Measurements from ENCODE around the gene KIF9.
"Not testable (repeated sequence)": the region's sequence is repeated elsewhere in the genome, so short reads cannot be mapped to it uniquely, and the experiment has no call there.

KIF9 gene

GRCh38 chr3:47250309-47251060 lies 32.1 kb downstream of the KIF9 start:
- no peak for DNase-seq

DNA sequence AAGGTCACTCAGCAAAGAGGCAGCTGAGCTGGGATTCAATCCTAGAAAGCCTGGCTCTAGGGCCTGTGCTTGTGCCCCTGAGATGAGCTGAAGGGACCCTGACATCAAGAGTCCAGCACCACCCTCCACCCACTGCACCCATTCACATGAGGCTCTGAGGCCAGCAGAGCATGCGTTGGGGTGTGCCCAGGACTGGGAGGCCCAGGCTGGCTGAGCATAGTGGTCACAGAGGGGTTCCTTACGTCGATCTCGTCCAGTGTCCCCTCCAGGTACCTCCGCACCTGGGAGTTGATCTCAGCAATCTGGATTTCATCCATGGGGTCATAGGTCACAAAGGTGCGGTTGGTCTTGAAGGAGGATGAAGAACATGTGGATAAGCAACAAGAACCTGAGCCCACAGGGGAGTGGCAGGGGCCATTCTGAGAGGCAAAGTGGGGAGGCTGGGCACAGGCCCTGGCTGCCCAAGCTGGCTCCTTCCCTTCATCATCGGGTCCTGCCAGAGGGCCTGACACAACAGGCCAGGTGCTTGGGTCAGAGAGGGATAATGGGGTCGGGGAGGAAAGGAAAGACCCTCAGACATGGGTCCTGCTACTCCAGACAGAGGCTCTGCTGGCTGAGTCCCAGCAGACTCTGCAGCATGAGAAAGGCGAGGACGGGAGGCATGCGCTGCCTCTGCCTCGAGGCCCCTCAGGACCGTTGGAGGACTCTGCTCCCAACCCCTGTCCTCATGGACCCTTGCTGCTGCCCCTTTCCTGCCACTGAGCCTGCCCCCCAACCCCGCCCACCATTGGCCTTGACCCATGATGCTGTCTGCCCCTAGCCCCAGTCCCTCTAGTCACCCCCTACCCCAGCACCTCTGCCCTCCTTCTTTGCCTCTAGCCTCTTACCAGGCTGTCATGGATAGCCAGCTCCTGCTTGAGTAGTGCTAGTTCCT lies 35.2 kb downstream of the KIF9 start:
- no peak for DNase-seq

- DNase-seq = no peak
Observed at GRCh38 chr3:47245271-47245670, 37.3 kb downstream of the KIF9 start.

- DNase-seq = no peak
Observed at GRCh38 chr3:47244531-47245100, 38.0 kb downstream of the KIF9 start.

GRCh38 chr3:47243419-47244147 lies 39.0 kb downstream of the KIF9 start:
- no peak for DNase-seq

GRCh38 chr3:47239929-47240328 lies 42.7 kb downstream of the KIF9 start:
- DNase-seq = no peak

GRCh38 chr3:47238017-47238416 lies 44.6 kb downstream of the KIF9 start:
- DNase-seq = no peak

- DNase-seq = no peak
Observed at GRCh38 chr3:47228088-47228487, 54.5 kb downstream of the KIF9 start.

- no peak for DNase-seq
Observed at GRCh38 chr3:47227678-47228077, 54.9 kb downstream of the KIF9 start.

DNA sequence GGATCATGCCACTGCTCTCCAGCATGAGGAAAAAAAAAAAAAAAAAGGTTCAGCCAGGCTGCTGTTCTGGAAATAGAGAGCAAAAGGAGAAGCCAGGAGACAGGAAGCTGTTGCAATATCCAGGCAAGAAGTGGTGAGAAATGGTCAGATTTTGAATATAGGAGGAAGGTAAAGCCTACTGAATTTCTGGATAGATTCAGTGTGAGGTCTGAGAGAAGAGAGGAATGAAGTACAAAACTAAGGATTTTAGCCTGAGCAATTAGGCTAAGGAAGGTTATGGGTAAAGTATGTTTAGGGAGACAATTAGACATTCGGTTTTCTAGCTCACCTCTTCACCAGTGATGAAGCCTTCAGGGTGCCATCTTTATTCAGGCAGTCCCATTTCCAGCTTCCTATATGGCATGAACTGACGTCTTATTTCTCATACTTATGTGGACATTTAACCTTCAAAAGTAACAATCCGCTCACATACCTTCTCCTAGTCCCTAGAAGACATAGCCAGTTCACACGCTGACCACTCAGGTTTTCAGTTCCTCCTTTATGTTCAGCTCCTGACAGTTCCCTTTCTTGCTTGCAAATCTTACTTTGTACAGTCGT lies 57.2 kb downstream of the KIF9 start:
- no peak for DNase-seq

- no peak for DNase-seq
Observed at GRCh38 chr3:47223755-47224154, 58.8 kb downstream of the KIF9 start.

DNA sequence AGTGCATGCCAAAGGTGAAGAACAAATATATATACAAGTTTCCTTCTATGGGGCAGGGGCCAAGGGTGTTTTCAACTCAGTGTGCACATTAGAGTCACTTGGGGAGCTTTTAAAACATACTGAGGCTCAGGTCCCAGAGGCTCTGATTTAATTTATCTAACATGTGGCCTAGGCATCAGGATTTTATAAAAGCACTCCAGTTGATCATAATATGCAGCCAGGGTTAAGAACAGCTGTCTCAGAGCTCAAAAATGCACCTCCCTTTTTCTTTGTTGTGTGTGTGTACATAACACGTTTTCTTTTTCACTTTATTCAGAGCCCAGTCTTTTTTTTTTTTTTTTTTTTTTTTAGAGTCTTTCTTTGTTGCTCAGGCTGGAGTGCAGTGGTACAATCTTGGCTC lies 60.8 kb downstream of the KIF9 start:
- no peak for DNase-seq

DNA sequence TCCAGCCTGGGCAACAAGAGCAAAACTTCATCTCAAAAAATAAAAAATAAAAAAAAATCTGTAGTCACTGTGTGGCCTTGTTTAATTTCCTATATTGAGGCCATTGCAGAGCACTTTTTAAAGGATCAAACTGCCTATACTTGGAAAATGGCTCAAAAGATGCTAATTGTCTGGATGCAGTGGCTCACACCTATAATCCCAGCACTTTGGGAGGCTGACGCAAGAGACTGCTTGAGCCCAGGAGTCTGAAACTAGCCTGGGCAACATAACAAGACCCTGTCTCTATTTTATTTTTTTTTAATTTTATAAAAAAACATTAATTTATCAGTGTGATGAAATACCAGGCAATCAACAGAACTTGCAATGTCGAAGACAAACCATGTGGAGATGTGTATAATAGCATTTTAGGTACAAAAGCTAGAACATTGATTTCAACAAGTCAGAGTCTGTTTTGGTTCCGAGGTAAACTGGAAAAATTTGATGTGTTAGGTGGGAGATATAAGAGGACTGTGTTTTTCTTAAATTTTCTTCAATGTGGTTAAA lies 71.7 kb downstream of the KIF9 start:
- no peak for DNase-seq

GRCh38 chr3:47206022-47206421 lies 76.6 kb downstream of the KIF9 start:
- DNase-seq = not testable (repeated sequence)

- no peak for DNase-seq
Observed at GRCh38 chr3:47204875-47205274, 77.7 kb downstream of the KIF9 start.

GRCh38 chr3:47202542-47202941 lies 80.1 kb downstream of the KIF9 start:
- DNase-seq = no peak

DNA sequence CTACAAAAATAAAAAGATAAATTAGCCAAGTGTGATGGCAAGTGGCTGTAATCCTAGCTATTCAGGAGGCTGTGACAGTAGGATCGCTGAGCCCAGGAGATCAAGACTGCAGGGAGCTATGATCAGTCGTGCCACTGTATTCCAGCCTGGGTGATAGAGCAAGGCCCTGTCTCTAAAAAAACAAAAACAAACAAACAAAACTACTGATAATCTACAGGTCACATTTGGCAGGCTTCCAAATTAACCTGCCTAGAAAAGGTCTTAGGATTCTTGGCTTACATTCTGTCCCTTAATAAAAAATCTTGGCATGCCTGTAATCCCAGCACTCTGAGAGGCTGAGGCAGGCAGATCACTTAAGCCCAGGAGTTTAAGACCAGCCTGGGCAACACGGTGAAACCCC lies 85.3 kb downstream of the KIF9 start:
- no peak for DNase-seq

GRCh38 chr3:47194994-47195393 lies 87.6 kb downstream of the KIF9 start:
- no peak for DNase-seq

- no peak for DNase-seq
Observed at GRCh38 chr3:47193871-47194859, 88.4 kb downstream of the KIF9 start.

- DNase-seq = no peak
Observed at GRCh38 chr3:47186285-47186684, 96.3 kb downstream of the KIF9 start.

- not testable (repeated sequence) for DNase-seq
Observed at GRCh38 chr3:47181685-47182084, 100.9 kb downstream of the KIF9 start.

Data from NCI-H1105 treated with DMSO at 0.1 percent for 48 hours (cell line).